NB4 (cell line): ENCODE measurements around the gene DLG4.

Source experiments
- DNase-seq: peaks from one replicate; pipeline ENCODE4 v3.0.0; 2010; ENCODE audit warnings: low read depth
- H3K4me3 ChIP-seq: one replicate; pipeline ENCODE4 v1.5.1; 2011; ENCODE audit warnings: mild to moderate bottlenecking, low read depth, low read length, moderate library complexity
- MYC ChIP-seq: IDR thresholded peaks from 2 replicates; pipeline ENCODE4 v1.6.1; 2011; ENCODE audit warnings: low read depth, low read length
- POLR2A ChIP-seq: IDR thresholded peaks from 2 replicates; pipeline ENCODE4 v1.6.1; 2011; ENCODE audit warnings: mild to moderate bottlenecking; ENCODE audit not compliant: insufficient read length; ENCODE audit errors: extremely low read depth
- TF ChIP-seq, protein P1 (sequence below): IDR thresholded peaks from one replicate; pipeline ENCODE4 v1.5.1; 2012; ENCODE audit warnings: low read depth, low read length
- TF ChIP-seq, protein P2 (sequence below): IDR thresholded peaks from 2 replicates; pipeline ENCODE4 v1.6.1; 2011; ENCODE audit warnings: low read depth, low read length

Gene DLG4

GRCh38 chr17:7237761-7238419 is 18.3 kb upstream of the DLG4 start:
- DNase-seq = peak; percentile 81
- TF ChIP-seq POLR2A = no peak
- TF ChIP-seq, protein P1, sequence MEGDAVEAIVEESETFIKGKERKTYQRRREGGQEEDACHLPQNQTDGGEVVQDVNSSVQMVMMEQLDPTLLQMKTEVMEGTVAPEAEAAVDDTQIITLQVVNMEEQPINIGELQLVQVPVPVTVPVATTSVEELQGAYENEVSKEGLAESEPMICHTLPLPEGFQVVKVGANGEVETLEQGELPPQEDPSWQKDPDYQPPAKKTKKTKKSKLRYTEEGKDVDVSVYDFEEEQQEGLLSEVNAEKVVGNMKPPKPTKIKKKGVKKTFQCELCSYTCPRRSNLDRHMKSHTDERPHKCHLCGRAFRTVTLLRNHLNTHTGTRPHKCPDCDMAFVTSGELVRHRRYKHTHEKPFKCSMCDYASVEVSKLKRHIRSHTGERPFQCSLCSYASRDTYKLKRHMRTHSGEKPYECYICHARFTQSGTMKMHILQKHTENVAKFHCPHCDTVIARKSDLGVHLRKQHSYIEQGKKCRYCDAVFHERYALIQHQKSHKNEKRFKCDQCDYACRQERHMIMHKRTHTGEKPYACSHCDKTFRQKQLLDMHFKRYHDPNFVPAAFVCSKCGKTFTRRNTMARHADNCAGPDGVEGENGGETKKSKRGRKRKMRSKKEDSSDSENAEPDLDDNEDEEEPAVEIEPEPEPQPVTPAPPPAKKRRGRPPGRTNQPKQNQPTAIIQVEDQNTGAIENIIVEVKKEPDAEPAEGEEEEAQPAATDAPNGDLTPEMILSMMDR = no peak
- TF ChIP-seq, protein P2, sequence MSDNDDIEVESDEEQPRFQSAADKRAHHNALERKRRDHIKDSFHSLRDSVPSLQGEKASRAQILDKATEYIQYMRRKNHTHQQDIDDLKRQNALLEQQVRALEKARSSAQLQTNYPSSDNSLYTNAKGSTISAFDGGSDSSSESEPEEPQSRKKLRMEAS = no peak
- TF ChIP-seq MYC = no peak
- H3K4me3 ChIP-seq = peak overlapping the region; percentile 85

GRCh38 chr17:7237266-7237760 is 17.7 kb upstream of the DLG4 start:
- TF ChIP-seq POLR2A (no peak), MYC (no peak)
- TF ChIP-seq, protein P1 = no peak
- TF ChIP-seq, protein P2 = no peak
- H3K4me3 ChIP-seq = peak overlapping the region; percentile 62
- no peak for DNase-seq

GRCh38 chr17:7236808-7237207 is 17.2 kb upstream of the DLG4 start:
- peak overlapping the region; percentile 62 for H3K4me3 ChIP-seq
- DNase-seq = no peak
- TF ChIP-seq POLR2A (no peak), MYC (no peak)
- TF ChIP-seq, protein P1 = no peak
- TF ChIP-seq, protein P2 = no peak

GRCh38 chr17:7235693-7236665 is 16.3 kb upstream of the DLG4 start:
- TF ChIP-seq POLR2A (no peak), MYC (no peak)
- TF ChIP-seq, protein P2 = no peak
- TF ChIP-seq, protein P1 = no peak
- no peak overlapping the region for H3K4me3 ChIP-seq
- no peak for DNase-seq

DNA sequence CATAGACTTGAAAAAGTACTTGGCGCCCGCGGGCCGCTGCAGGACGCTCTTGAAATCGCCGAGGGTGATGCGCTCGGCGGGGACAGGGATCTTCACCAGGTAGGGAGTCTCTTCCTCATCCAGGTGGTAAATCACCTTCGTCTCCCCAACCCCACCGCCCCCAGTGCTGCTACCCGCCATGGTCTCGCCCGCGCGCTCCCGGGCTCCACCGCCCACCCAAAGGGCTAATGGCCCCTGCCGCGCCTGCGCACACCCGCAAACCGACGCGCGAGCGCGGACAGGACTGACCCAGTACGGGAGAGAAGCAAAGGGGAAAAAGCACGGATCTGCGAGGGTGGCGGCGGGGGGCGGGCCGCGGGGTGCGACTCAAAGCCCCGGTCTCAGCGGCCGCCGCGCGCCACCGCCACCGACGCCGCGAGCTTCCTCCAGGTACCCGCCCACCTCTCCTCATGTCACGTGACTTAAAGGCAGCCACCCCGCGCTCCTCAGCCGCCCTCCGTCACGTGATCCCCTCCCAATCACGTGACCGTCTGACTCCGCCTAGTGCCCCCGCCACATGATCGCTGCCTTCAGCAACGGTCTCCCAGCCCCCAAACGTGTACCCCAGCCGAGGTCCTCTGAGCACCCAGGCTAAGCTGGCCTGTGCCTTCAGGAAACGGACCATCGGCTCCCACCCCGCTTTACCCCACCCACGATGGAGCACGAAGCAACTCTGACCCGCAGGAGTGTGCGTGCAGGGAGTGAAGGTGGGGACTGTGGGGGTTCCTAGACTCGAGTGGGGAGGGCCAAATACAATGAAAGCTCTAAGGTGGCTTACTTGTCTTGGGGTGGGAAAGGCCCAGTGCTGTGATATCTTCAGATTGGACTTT is 14.7 kb upstream of the DLG4 start, which contains the start of gene DVL2:
DVL2 (minus strand) TSS at position 435 of the 869 bp plus-strand sequence; CDS start at position 180, 255 bp downstream.
- peak; percentile 94 for DNase-seq
- peak within 1 kb of the TSS; percentile 94 for H3K4me3 ChIP-seq
- TF ChIP-seq, protein P2 = peak; percentile 98
- TF ChIP-seq POLR2A (peak; percentile 53), MYC (peak; percentile 68; the same call in 1 of the 2 replicates)
- TF ChIP-seq, protein P1 = no peak
